Mesenchymal stem cell (in vitro differentiated cells and primary cell): ENCODE measurements around the gene BIRC3.

ENCODE experiments used
- DNase-seq: peaks from one replicate; pipeline ENCODE4 v3.0.0-alpha.2; 2013
- H2AFZ ChIP-seq: one replicate; pipeline ENCODE4 v1.6.1; 2013; ENCODE audit warnings: low read depth, mild to moderate bottlenecking, control low read depth, inconsistent platforms, low read length, moderate library complexity
- H2AK5ac ChIP-seq: 2 replicates; pipeline ENCODE4 v1.6.1; 2013; ENCODE audit warnings: low read length, moderate library complexity, mild to moderate bottlenecking, inconsistent platforms; ENCODE audit not compliant: severe bottlenecking
- H2BK120ac ChIP-seq: one replicate; pipeline ENCODE4 v1.6.1; 2013; ENCODE audit warnings: low read depth, mild to moderate bottlenecking, inconsistent platforms, low read length, moderate library complexity
- H2BK12ac ChIP-seq, 2 experiments: one replicate each; pipeline ENCODE4 v1.6.1; 2013; ENCODE audit warnings: inconsistent platforms in 2 of 2, low read length in 2 of 2, mild to moderate bottlenecking in 2 of 2, moderate library complexity in 2 of 2, control low read depth in 1 of 2
- H2BK15ac ChIP-seq: one replicate; pipeline ENCODE4 v1.6.1; 2013; ENCODE audit warnings: mild to moderate bottlenecking, low read depth, inconsistent platforms; ENCODE audit not compliant: poor library complexity, severe bottlenecking
- H2BK5ac ChIP-seq: 2 replicates; pipeline ENCODE4 v1.6.1; 2013; ENCODE audit warnings: low read depth, mild to moderate bottlenecking, low read length, control low read depth, inconsistent platforms; ENCODE audit not compliant: poor library complexity, severe bottlenecking
- H3K14ac ChIP-seq, 2 experiments: one replicate each; pipeline ENCODE4 v1.6.1; 2013; ENCODE audit warnings: inconsistent platforms in 2 of 2, low read length in 2 of 2, control low read depth in 1 of 2, mild to moderate bottlenecking in 1 of 2, moderate library complexity in 1 of 2
- H3K18ac ChIP-seq, 2 experiments: one replicate each; pipeline ENCODE4 v1.6.1; 2013; ENCODE audit warnings: inconsistent platforms in 2 of 2, low read length in 2 of 2, control low read depth in 1 of 2, low read depth in 1 of 2, mild to moderate bottlenecking in 1 of 2
- H3K23ac ChIP-seq, 2 experiments: one replicate each; pipeline ENCODE4 v1.6.1; 2013; ENCODE audit warnings: inconsistent platforms in 2 of 2, low read length in 2 of 2, mild to moderate bottlenecking in 2 of 2, moderate library complexity in 2 of 2, control low read depth in 1 of 2
- H3K27ac ChIP-seq: 2 replicates; pipeline ENCODE4 v1.5.1; 2013; ENCODE audit warnings: mild to moderate bottlenecking, moderate library complexity, low read length, control low read depth, inconsistent platforms; ENCODE audit not compliant: poor library complexity, severe bottlenecking
- H3K27me3 ChIP-seq, 2 experiments: 2 replicates each; pipeline versions ENCODE4 v1.6.1 to v1.7.0; 2013; ENCODE audit warnings: low read length in 2 of 2, mild to moderate bottlenecking in 2 of 2, moderate library complexity in 2 of 2, control low read depth in 1 of 2, inconsistent platforms in 1 of 2; ENCODE audit not compliant: control insufficient read depth in 1 of 2, insufficient read depth in 1 of 2
- H3K36me3 ChIP-seq, 2 experiments: 2 replicates each; pipeline versions ENCODE4 v1.6.1 to v1.7.0; 2013; ENCODE audit warnings: low read length in 2 of 2, control low read depth in 1 of 2, inconsistent platforms in 1 of 2, low read depth in 1 of 2, mild to moderate bottlenecking in 1 of 2; ENCODE audit not compliant: insufficient read depth in 2 of 2, control insufficient read depth in 1 of 2
- H3K4ac ChIP-seq, 2 experiments: one replicate each; pipeline ENCODE4 v1.6.1; 2013; ENCODE audit warnings: inconsistent platforms in 2 of 2, low read length in 2 of 2, mild to moderate bottlenecking in 2 of 2, moderate library complexity in 2 of 2, control low read depth in 1 of 2, low read depth in 1 of 2
- H3K4me1 ChIP-seq: 2 replicates; pipeline ENCODE4 v1.6.1; 2013; ENCODE audit warnings: low read depth, low read length, control low read depth; ENCODE audit not compliant: control insufficient read depth, insufficient read depth
- H3K4me2 ChIP-seq: 2 replicates; pipeline ENCODE4 v1.6.1; 2013; ENCODE audit warnings: low read length, mild to moderate bottlenecking, inconsistent platforms; ENCODE audit not compliant: poor library complexity, severe bottlenecking
- H3K4me3 ChIP-seq, 2 experiments: 2 replicates each; pipeline versions ENCODE4 v1.5.1 to v1.7.0; 2013; ENCODE audit warnings: low read length in 2 of 2, mild to moderate bottlenecking in 2 of 2, control low read depth in 1 of 2, low read depth in 1 of 2; ENCODE audit not compliant: insufficient read depth in 1 of 2
- H3K79me1 ChIP-seq: replicated peaks from 2 replicates; pipeline ENCODE4 v1.6.1; 2013; ENCODE audit warnings: mild to moderate bottlenecking, control low read depth, low read length, inconsistent platforms; ENCODE audit not compliant: poor library complexity, severe bottlenecking
- H3K9ac ChIP-seq: 2 replicates; pipeline ENCODE4 v1.7.0; 2013; ENCODE audit warnings: mild to moderate bottlenecking, low read length, moderate library complexity
- H3K9me3 ChIP-seq: 2 replicates; pipeline ENCODE4 v1.7.0; 2013; ENCODE audit warnings: mild to moderate bottlenecking, low read length; ENCODE audit not compliant: control insufficient read depth
- H4K8ac ChIP-seq: one replicate; pipeline ENCODE4 v1.6.1; 2013; ENCODE audit warnings: inconsistent platforms, mild to moderate bottlenecking, low read length, moderate library complexity
- H4K91ac ChIP-seq: one replicate; pipeline ENCODE4 v1.6.1; 2013; ENCODE audit warnings: mild to moderate bottlenecking, low read length, inconsistent platforms
- WGBS: methylation state at CpG from one replicate; pipeline ENCODE4 v1.1.7; 2013; ENCODE audit warnings: mixed read lengths; 5-methylcytosine and 5-hydroxymethylcytosine counted together

Gene BIRC3

DNA sequence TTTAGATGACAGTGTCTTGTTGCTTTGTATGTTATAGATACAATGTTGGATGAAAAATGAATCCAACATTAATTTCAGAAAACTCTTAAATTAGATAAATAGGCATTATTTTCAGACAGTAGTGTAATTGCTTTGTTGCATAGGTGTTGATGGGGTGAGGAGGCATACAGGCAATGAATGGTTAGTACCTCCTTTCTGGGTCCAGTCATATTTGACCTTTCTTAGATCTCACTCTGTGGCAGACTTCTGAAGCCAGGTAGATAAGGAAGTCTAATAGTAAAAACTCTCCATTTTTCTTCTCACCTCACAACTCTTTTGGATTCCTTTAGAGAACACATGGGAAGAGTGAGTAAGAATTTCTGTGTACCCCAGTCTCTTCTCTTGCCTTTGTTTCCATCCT, 61.5 kb downstream of the BIRC3 start:
- no peak overlapping the region for H2BK15ac ChIP-seq
- no peaks in the 10 kb centered on the region for H3K27me3 ChIP-seq

DNA sequence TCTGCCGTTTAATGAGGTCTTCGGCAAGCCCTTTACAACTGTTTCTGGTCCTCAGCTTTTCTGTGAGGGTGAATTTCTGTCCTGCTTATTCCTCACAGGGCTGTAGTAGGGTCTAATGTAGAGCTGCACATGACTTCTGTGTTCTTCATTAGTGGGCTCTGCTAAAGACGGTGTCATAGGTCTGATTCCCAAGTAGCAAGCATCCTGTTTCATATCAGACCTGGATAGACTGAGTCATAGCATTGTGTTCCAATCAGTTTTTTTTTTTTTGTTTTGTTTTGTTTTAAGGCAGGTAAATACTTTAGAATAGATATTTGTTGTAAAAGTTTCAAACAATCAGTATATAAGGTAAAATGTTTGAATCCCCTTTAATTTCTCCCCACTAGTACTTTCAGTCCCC, 65.1 kb downstream of the BIRC3 start:
- peaks cover 4% of the 10 kb centered on the region for H3K79me1 ChIP-seq
- H4K8ac ChIP-seq, result no peak overlapping the region
- H3K4me3 ChIP-seq, result no peak overlapping the region
- H2BK5ac ChIP-seq, result no peak overlapping the region
- no peak overlapping the region for H2AK5ac ChIP-seq
- no peak overlapping the region for H4K91ac ChIP-seq
- H2BK12ac ChIP-seq, result no peak overlapping the region
- H3K27ac ChIP-seq, result no peak overlapping the region
- H3K14ac ChIP-seq, result no peak overlapping the region
- 98% methylated on average over 3 of the region's 3 CpGs for WGBS
- no peak overlapping the region for H2AFZ ChIP-seq
- H3K23ac ChIP-seq, result no peak overlapping the region
- no peaks in the 10 kb centered on the region for H3K27me3 ChIP-seq
- H3K9ac ChIP-seq, result no peak overlapping the region
- DNase-seq, result no peak
- no peak overlapping the region for H3K4ac ChIP-seq
- no peak overlapping the region for H2BK15ac ChIP-seq
- no peak overlapping the region for H2BK120ac ChIP-seq
- H3K36me3 ChIP-seq, result peaks cover 8 to 94% of the 10 kb centered on the region in 2 experiments
- H3K4me2 ChIP-seq, result no peak overlapping the region
- peak overlapping the region in 1 of 2 experiments; percentile 9 for H3K18ac ChIP-seq
- H3K9me3 ChIP-seq, result no peaks in the 10 kb centered on the region
- H3K4me1 ChIP-seq, result peaks cover 10% of the 10 kb centered on the region

More for the DNA sequence above, 61.5 kb downstream of the BIRC3 start:
- H3K23ac ChIP-seq, result no peak overlapping the region
- H3K9me3 ChIP-seq, result no peaks in the 10 kb centered on the region
- no peak overlapping the region for H3K14ac ChIP-seq
- H3K18ac ChIP-seq, result no peak overlapping the region
- no peak overlapping the region for H2AFZ ChIP-seq
- H2AK5ac ChIP-seq, result no peak overlapping the region
- H2BK5ac ChIP-seq, result no peak overlapping the region
- no peak overlapping the region for H3K4me2 ChIP-seq
- peaks cover 11 to 75% of the 10 kb centered on the region in 2 experiments for H3K36me3 ChIP-seq
- no peak overlapping the region for H2BK12ac ChIP-seq
- no peak overlapping the region for H4K8ac ChIP-seq
- no peak overlapping the region for H3K4ac ChIP-seq
- peaks cover 1% of the 10 kb centered on the region for H3K4me1 ChIP-seq
- H3K27ac ChIP-seq, result no peak overlapping the region
- no peak overlapping the region for H2BK120ac ChIP-seq
- H3K79me1 ChIP-seq, result peaks cover 9% of the 10 kb centered on the region
- no peak overlapping the region for H3K9ac ChIP-seq
- no peak for DNase-seq
- no peak overlapping the region for H4K91ac ChIP-seq
- H3K4me3 ChIP-seq, result no peak overlapping the region

DNA sequence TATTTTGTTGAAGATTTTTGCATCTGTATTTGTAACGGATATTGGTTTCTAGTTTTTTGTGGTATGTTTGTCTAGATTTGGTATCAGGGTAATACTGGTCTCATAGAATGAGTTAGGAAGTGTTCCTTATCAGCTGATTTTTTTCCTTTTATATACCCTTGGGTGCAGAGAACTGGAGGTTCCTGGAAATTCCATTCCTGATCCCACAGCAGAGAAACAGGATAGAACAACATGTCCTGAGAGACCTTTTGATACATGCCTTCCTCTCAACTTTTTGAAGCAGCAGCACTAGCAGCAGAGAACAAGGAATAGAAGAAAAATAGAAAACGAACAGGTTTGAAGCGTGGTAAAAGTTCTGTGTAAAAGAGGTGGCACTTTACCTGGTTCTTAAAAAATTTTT, 66.6 kb downstream of the BIRC3 start:
- Histone ChIP-seq H2AFZ (no peak overlapping the region), H3K9me3 (no peaks in the 10 kb centered on the region), H2BK15ac (no peak overlapping the region), H4K91ac (no peak overlapping the region), H3K9ac (no peak overlapping the region), H3K4me2 (no peak overlapping the region), H3K18ac (no peak overlapping the region), H2BK5ac (no peak overlapping the region), H3K79me1 (peaks cover 6% of the 10 kb centered on the region), H3K14ac (no peak overlapping the region), H2BK120ac (no peak overlapping the region), H3K4me1 (peaks cover 10% of the 10 kb centered on the region), H3K27me3 (no peaks in the 10 kb centered on the region), H4K8ac (no peak overlapping the region), H2BK12ac (no peak overlapping the region), H3K27ac (no peak overlapping the region), H3K4me3 (no peak overlapping the region), H3K36me3 (peaks cover 8 to 93% of the 10 kb centered on the region in 2 experiments), H2AK5ac (no peak overlapping the region), H3K4ac (no peak overlapping the region), H3K23ac (no peak overlapping the region)
- DNase-seq, result no peak
- WGBS, result 91% methylated on average over 3 of the region's 3 CpGs

DNA sequence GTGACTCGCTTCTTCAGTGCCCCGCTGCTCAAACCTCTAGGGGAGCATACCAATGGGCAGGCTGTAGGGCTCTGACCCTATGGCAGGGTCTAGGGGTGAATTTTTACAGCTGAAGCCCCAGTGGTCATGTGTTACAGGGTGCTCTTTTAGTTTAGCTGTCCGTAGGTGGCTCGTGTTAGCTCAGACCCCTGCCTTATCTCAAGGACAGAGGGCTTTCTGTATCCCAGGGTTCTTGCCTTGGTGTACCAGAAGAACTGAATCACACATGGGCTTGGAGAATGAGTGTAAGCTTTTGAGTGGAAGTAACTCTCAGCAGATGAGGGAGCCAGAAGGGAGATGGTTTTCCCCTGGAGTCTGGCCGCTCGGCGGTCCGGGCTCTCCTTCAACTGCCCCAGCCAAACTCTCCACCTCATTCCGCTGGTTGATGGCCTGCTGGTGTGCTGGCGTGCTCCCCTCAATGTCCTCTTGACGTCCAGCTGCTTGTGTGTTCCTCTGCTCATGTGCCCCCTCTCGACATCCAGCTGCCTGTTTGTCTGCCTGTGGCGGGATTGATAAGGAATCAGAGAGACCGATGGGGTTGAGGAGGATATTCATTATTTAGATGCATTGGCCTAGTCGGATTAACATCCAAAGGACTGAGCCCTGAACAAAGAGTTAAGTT, 67.3 kb downstream of the BIRC3 start:
- Histone ChIP-seq H3K27ac (peak overlapping the region; percentile 39), H3K27me3 (no peaks in the 10 kb centered on the region), H3K4me3 (no peak overlapping the region), H2BK120ac (no peak overlapping the region), H3K4me2 (no peak overlapping the region), H4K8ac (no peak overlapping the region), H2BK12ac (no peak overlapping the region), H2BK15ac (no peak overlapping the region), H3K23ac (no peak overlapping the region), H3K36me3 (peaks cover 12 to 93% of the 10 kb centered on the region in 2 experiments), H3K79me1 (peaks cover 6% of the 10 kb centered on the region), H2AK5ac (peak overlapping the region; percentile 9), H2BK5ac (no peak overlapping the region), H3K9me3 (no peaks in the 10 kb centered on the region), H3K9ac (no peak overlapping the region), H3K4ac (no peak overlapping the region), H4K91ac (no peak overlapping the region), H3K18ac (peak overlapping the region in 1 of 2 experiments; percentile 61), H3K14ac (no peak overlapping the region), H2AFZ (no peak overlapping the region), H3K4me1 (peaks cover 10% of the 10 kb centered on the region)
- WGBS, result 89% methylated on average over 13 of the region's 15 CpGs
- DNase-seq, result no peak
